GM23338 (cell line): ENCODE results near the gene MEGF11.

Experiments
- EZH2 ChIP-seq: fragments of 200-600 bp; sonication (generic); IDR thresholded peaks from one replicate; pipeline ENCODE4 v1.8.0; 2017; ENCODE audit warnings: antibody characterized with exemption, mild to moderate bottlenecking, low read depth; ENCODE audit not compliant: unreplicated experiment
- EZH2phosphoT487 ChIP-seq: fragments of 200-600 bp; sonication (generic); IDR thresholded peaks from one replicate; pipeline ENCODE4 v1.8.1; 2018; ENCODE audit warnings: antibody characterized with exemption; ENCODE audit not compliant: unreplicated experiment
- POLR2AphosphoS5 ChIP-seq: IDR thresholded peaks from 2 replicates; pipeline ENCODE4 v1.6.1; 2016; ENCODE audit warnings: antibody characterized with exemption, low read depth
- TF ChIP-seq, protein P1 (sequence below), 2 experiments: fragments of 200-600 bp in 1 of 2; sonication (generic) in 1 of 2; conservative IDR thresholded peaks; 2 replicates each; pipeline versions ENCODE4 v1.5.1 to v1.6.1; 2016 to 2017; ENCODE audit warnings: antibody characterized with exemption in 2 of 2, low read depth in 2 of 2, mild to moderate bottlenecking in 2 of 2, moderate library complexity in 1 of 2
- TF ChIP-seq, protein P2 (sequence below): IDR thresholded peaks from one replicate; pipeline ENCODE4 v1.6.1; 2018; ENCODE audit warnings: antibody characterized with exemption; ENCODE audit not compliant: unreplicated experiment
- TF ChIP-seq, protein P3 (sequence below): IDR thresholded peaks from 2 replicates; pipeline ENCODE4 v1.6.1; 2016; ENCODE audit warnings: antibody characterized with exemption

DNA sequence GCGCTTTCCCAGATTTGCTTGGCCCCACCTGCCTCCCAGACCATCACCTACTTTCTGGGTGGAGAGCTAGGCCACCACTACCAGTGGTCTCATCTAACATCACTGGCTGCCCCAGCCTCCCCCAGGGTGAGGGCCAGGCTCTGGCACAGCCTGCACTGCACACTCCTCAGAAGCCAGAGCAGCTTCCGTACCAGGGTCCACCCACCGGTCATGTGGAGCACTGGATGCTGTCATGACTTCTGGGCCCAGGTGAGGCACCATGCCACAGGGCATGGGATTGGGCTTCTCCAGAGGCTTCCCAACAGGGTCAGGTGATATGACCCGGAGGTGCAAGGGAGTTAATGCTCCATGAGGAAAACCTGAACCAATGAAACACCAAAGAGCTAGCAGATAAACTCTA lies 14.0 kb downstream of the MEGF11 start:
- TF ChIP-seq EZH2 (no peak), EZH2phosphoT487 (no peak), POLR2AphosphoS5 (no peak)
- TF ChIP-seq, protein P1, sequence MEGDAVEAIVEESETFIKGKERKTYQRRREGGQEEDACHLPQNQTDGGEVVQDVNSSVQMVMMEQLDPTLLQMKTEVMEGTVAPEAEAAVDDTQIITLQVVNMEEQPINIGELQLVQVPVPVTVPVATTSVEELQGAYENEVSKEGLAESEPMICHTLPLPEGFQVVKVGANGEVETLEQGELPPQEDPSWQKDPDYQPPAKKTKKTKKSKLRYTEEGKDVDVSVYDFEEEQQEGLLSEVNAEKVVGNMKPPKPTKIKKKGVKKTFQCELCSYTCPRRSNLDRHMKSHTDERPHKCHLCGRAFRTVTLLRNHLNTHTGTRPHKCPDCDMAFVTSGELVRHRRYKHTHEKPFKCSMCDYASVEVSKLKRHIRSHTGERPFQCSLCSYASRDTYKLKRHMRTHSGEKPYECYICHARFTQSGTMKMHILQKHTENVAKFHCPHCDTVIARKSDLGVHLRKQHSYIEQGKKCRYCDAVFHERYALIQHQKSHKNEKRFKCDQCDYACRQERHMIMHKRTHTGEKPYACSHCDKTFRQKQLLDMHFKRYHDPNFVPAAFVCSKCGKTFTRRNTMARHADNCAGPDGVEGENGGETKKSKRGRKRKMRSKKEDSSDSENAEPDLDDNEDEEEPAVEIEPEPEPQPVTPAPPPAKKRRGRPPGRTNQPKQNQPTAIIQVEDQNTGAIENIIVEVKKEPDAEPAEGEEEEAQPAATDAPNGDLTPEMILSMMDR (conservative IDR thresholded peaks at IDR 0.05; ENCODE audit: low read depth in 2 of 2): no peak
- TF ChIP-seq, protein P2, sequence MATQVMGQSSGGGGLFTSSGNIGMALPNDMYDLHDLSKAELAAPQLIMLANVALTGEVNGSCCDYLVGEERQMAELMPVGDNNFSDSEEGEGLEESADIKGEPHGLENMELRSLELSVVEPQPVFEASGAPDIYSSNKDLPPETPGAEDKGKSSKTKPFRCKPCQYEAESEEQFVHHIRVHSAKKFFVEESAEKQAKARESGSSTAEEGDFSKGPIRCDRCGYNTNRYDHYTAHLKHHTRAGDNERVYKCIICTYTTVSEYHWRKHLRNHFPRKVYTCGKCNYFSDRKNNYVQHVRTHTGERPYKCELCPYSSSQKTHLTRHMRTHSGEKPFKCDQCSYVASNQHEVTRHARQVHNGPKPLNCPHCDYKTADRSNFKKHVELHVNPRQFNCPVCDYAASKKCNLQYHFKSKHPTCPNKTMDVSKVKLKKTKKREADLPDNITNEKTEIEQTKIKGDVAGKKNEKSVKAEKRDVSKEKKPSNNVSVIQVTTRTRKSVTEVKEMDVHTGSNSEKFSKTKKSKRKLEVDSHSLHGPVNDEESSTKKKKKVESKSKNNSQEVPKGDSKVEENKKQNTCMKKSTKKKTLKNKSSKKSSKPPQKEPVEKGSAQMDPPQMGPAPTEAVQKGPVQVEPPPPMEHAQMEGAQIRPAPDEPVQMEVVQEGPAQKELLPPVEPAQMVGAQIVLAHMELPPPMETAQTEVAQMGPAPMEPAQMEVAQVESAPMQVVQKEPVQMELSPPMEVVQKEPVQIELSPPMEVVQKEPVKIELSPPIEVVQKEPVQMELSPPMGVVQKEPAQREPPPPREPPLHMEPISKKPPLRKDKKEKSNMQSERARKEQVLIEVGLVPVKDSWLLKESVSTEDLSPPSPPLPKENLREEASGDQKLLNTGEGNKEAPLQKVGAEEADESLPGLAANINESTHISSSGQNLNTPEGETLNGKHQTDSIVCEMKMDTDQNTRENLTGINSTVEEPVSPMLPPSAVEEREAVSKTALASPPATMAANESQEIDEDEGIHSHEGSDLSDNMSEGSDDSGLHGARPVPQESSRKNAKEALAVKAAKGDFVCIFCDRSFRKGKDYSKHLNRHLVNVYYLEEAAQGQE: no peak
- TF ChIP-seq, protein P3, sequence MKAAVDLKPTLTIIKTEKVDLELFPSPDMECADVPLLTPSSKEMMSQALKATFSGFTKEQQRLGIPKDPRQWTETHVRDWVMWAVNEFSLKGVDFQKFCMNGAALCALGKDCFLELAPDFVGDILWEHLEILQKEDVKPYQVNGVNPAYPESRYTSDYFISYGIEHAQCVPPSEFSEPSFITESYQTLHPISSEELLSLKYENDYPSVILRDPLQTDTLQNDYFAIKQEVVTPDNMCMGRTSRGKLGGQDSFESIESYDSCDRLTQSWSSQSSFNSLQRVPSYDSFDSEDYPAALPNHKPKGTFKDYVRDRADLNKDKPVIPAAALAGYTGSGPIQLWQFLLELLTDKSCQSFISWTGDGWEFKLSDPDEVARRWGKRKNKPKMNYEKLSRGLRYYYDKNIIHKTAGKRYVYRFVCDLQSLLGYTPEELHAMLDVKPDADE: no peak
